Left lung (tissue), 10 donors: ENCODE results near the gene JOSD1. TPM values are rescaled to one million over a fixed set of nuclear protein-coding genes. Genes with fewer than 3 reads are reported as not detected.
"Not testable (repeated sequence)": the region's sequence is repeated elsewhere in the genome, so short reads cannot be mapped to it uniquely, and the experiment has no call there.

Experiments used
- ATAC-seq: fragments of 200-7000 bp; cut with Tn5 transposase; one replicate; pipeline ENCODE4 v1.9.1; 2020; ENCODE audit warnings: moderate library complexity
- DNase-seq, 4 donors: peaks; one replicate each; pipeline ENCODE4 v3.0.0-alpha.2; 2013 to 2020
- H3K27ac ChIP-seq, 2 donors: fragments of 200-600 bp; sonication (generic) in 1 of 2; one replicate each; pipeline versions ENCODE4 v1.5.0 to v1.8.0; 2020 to 2021
- H3K27me3 ChIP-seq, 2 donors: fragments of 200-600 bp; sonication (generic) in 1 of 2; one replicate each; pipeline versions ENCODE4 v1.5.0 to v1.8.0; 2020 to 2021
- H3K36me3 ChIP-seq, 2 donors: fragments of 200-600 bp; sonication (generic) in 1 of 2; one replicate each; pipeline versions ENCODE4 v1.5.0 to v1.8.0; 2020 to 2021
- H3K4me1 ChIP-seq, 2 donors: fragments of 200-600 bp; one replicate each; pipeline ENCODE4 v1.8.0; 2021
- H3K4me3 ChIP-seq, 2 donors: fragments of 200-600 bp; sonication (generic) in 1 of 2; one replicate each; pipeline versions ENCODE4 v1.5.0 to v1.8.0; 2020 to 2021; ENCODE audit warnings: mild to moderate bottlenecking in 1 of 2
- H3K9me3 ChIP-seq, 2 donors: fragments of 200-600 bp; sonication (generic) in 1 of 2; one replicate each; pipeline versions ENCODE4 v1.5.0 to v1.8.0; 2020 to 2021
- CTCF ChIP-seq, 2 donors: fragments of 200-600 bp; sonication (generic) in 1 of 2; IDR thresholded peaks; one replicate each; pipeline versions ENCODE4 v1.5.0 to v1.8.0; 2021; ENCODE audit warnings: antibody characterized with exemption in 2 of 2
- intact Hi-C, 2 donors: fragments of 100-400 bp; cut with DNase I; formaldehyde crosslinking; loops; one replicate each; pipeline versions ENCODE4 v1.11.2 to v1.14.2; 2022
- polyA plus RNA-seq, 6 donors: library from polyadenylated mRNA; unstranded; fragments of 120-200 nt; gene quantifications; one replicate each; pipeline ENCODE4 v1.2.1, GENCODE V29; 2013; ENCODE audit not compliant: insufficient read length in 6 of 6
- total RNA-seq, 2 donors: library from RNA; stranded (reverse); fragmentation: NEBNext Ultra II Directional; extraction: Animal tissue kit (Norgen Biotek cat#: 25700); gene quantifications; one replicate each; pipeline ENCODE4 v1.2.1, GENCODE V29; 2021
- donor health status: DM: no; HTN: yes; CAD: no.
- donor health status: DM: no; HTN: no; CAD: no.

Gene JOSD1
- total and polyA plus RNA-seq, 8 donors = 46.2 to 57.3 (median 50.4) TPM

- no peaks in the 10 kb centered on the region for H3K27me3 ChIP-seq
- DNase-seq = no peak
- no peak for TF ChIP-seq CTCF (IDR thresholded peaks at IDR 0.05)
- H3K36me3 ChIP-seq = no peaks in the 10 kb centered on the region
- no peaks in the 10 kb centered on the region for H3K9me3 ChIP-seq
- intact Hi-C loops = no loop called here
- peak overlapping the region; percentile 83 to 87 for H3K4me3 ChIP-seq
- ATAC-seq = peak; percentile 11
- peaks cover 5 to 16% of the 10 kb centered on the region in 2 donors for H3K4me1 ChIP-seq
- H3K27ac ChIP-seq = peak overlapping the region; percentile 74 to 84
These were observed 45.1 kb downstream of the JOSD1 start for GRCh38 chr22:38655519-38656255.

- Histone ChIP-seq H3K36me3 (no peaks in the 10 kb centered on the region), H3K4me1 (peaks cover 5 to 16% of the 10 kb centered on the region in 2 donors), H3K4me3 (no peak overlapping the region), H3K9me3 (no peaks in the 10 kb centered on the region), H3K27ac (no peak overlapping the region), H3K27me3 (no peaks in the 10 kb centered on the region)
- ATAC-seq (no peak), DNase-seq (no peak)
- TF ChIP-seq CTCF (IDR thresholded peaks at IDR 0.05) = no peak
- intact Hi-C loops = no loop called here
These were observed 47.0 kb downstream of the JOSD1 start for GRCh38 chr22:38653741-38654140.

- TF ChIP-seq CTCF (IDR thresholded peaks at IDR 0.05) = no peak
- DNase-seq (no peak), ATAC-seq (no peak)
- intact Hi-C loops = no loop called here
- H3K9me3 ChIP-seq = no peaks in the 10 kb centered on the region
- H3K36me3 ChIP-seq = no peaks in the 10 kb centered on the region
- no peak overlapping the region for H3K27ac ChIP-seq
- H3K27me3 ChIP-seq = no peaks in the 10 kb centered on the region
- H3K4me3 ChIP-seq = no peak overlapping the region
- H3K4me1 ChIP-seq = peaks cover 5 to 14% of the 10 kb centered on the region in 2 donors
These were observed 47.9 kb downstream of the JOSD1 start for GRCh38 chr22:38652859-38653258.

- Histone ChIP-seq H3K4me3 (no peak overlapping the region), H3K4me1 (no peaks in the 10 kb centered on the region), H3K36me3 (no peaks in the 10 kb centered on the region), H3K27ac (no peak overlapping the region), H3K27me3 (no peaks in the 10 kb centered on the region), H3K9me3 (no peaks in the 10 kb centered on the region)
- intact Hi-C loops = no loop called here
- ATAC-seq = peak; percentile 38
- DNase-seq = no peak
- no peak for TF ChIP-seq CTCF (IDR thresholded peaks at IDR 0.05)
These were observed 50.8 kb downstream of the JOSD1 start for GRCh38 chr22:38649841-38650522.

GRCh38 chr22:38645430-38645829, 55.3 kb downstream of the JOSD1 start:
- ATAC-seq = no peak
- DNase-seq = no peak
- H3K36me3 ChIP-seq = no peaks in the 10 kb centered on the region
- H3K27me3 ChIP-seq = no peaks in the 10 kb centered on the region
- no peaks in the 10 kb centered on the region for H3K9me3 ChIP-seq
- H3K27ac ChIP-seq = no peak overlapping the region
- intact Hi-C loops = no loop called here
- H3K4me3 ChIP-seq = no peak overlapping the region
- no peaks in the 10 kb centered on the region for H3K4me1 ChIP-seq
- no peak for TF ChIP-seq CTCF (IDR thresholded peaks at IDR 0.05)

- intact Hi-C loops, H3K9me3 ChIP-seq: not testable (repeated sequence)
These were observed 56.5 kb downstream of the JOSD1 start for GRCh38 chr22:38644245-38644644.

More at GRCh38 chr22:38644245-38644644, 56.5 kb downstream of the JOSD1 start:
- not testable (repeated sequence) for H3K4me1 ChIP-seq, H3K36me3 ChIP-seq, H3K27ac ChIP-seq, DNase-seq, H3K27me3 ChIP-seq, H3K4me3 ChIP-seq
- ATAC-seq = peak; percentile 94
